Articular chondrocyte of knee joint (primary cell): Measurements from ENCODE around the gene GPR180. TPM values are rescaled to one million over a fixed set of nuclear protein-coding genes. Genes with fewer than 3 reads are reported as not detected.

Source experiments
- small RNA-seq: library from RNA; depleted of rRNA; stranded (forward); fragments of <200 nt; gene quantifications from one replicate; pipeline ENCODE3, GENCODE V24; 2012
- total RNA-seq: library from RNA; depleted of rRNA; stranded (reverse); fragments of >200 nt; gene quantifications from 2 replicates; pipeline ENCODE4 v1.2.3, GENCODE V29; 2012

Gene GPR180
- 11.5 and 11.7 TPM in 2 replicates for total RNA-seq

DNA sequence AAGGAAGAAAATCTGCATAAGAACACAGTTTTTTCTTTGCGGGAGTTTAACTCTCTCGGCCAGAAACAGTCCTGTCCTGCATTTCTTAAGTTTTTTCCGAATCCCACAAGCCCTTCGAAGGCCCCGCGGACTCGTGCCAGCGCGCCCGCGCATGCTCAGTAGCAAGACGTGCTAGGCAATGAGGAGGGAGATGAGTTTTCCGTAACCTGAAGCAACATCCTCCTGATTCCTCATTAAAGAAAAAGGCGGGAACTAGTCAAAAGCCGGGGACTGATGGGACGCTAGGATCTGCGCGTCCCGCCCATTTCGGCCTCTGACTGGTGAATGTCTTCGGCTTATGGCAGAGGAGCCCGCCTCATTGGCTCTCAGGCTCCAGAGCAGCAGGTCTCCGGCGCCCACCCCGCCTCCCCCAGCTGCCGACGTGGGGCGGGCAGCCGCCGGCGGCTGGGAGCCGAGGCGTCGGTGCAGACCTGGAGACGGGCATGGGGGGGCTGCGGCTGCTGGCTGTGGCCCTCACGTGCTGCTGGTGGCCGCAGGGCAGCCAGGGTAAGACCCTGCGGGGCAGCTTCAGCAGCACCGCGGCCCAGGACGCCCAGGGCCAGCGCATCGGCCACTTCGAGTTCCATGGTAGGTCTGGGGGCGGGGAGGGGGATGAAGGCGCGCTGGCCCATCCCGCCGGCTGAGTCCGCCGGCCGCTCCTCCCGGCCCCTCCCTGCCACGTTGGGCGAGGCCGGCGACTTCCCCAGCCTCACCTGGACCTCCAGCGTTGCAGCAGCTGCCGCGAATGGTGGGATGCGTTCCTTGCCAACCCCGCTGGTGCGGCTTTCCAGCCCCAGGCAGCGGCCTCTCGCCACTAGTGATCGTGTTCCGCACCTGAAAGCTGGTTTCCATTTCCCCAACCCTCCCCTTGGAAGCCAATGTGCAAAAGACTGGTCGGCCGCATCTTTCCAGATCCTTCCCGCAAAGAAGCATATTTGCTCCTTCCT lies at the start of gene GPR180:
TSS of gene GPR180 (plus strand) at position 412 of the 986 bp plus-strand sequence. CDS start at position 483, 71 bp downstream.

DNA sequence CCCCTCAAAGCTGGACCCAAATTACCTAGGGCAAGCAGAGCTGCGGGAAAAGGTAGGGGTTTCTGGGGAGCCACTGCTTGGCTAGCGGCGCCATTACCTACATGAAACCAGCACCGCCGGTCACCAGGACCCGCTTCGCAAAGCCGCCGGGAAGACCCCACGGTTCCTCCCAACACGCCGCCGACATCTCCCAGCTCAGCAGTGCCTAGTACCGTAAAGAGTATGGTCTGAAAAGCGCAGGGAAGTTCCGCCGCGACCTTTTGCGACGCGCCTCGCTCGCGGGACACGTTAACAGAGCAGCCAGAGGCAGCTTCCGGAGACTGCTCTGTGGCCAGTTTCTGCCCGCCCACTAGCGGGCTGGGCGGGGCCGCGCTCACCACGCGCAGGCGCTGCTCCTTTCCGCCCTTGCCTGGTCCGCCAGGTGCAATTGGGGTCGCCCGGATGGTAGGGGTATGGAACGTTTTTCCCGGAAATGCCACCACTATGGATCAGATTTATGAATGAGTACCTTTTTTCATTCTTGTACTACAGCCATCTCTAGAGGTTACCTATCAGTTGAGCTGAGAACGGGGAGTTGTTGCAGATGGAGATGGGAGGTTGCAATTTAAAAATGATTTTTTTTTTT lies 5.6 kb upstream of the GPR180 start, which contains the start of gene TGDS:
TSS of gene TGDS (minus strand) at position 203 of the 625 bp plus-strand sequence. CDS start at position 187, 16 bp downstream.

Small RNAs within 50 kb of the gene (small RNA-seq; reads per million reads assigned to genes)
- gene RNA5SP36, result 0.31 reads per million

Other genes with a start within 250 kb of the GPR180 start
- 0.13 and 0.54 TPM in 2 replicates for gene DCT, start 122.2 kb upstream of the GPR180 start, total RNA-seq
- gene TGDS, start 5.7 kb upstream of the GPR180 start, total RNA-seq, result 16.9 and 18.7 TPM in 2 replicates
- not detected in 2 replicates for gene SOX21, start 110.7 kb downstream of the GPR180 start, total RNA-seq